ACC112 (cell line): ENCODE results near the gene PCK2.
A peak's percentile ranks its signal among the peaks of the same experiment; 100 is the strongest.

Source experiments
- H2AFZ ChIP-seq: fragments of 200-600 bp; sonication (generic); one replicate; pipeline ENCODE4 v1.6.0; 2017; ENCODE audit warnings: antibody characterized with exemption, low read length; ENCODE audit not compliant: unreplicated experiment
- H3K27ac ChIP-seq: fragments of 200-600 bp; sonication (generic); 2 replicates; pipeline ENCODE4 v1.5.1; 2014; ENCODE audit warnings: low read depth, mild to moderate bottlenecking, antibody characterized with exemption, low read length, moderate library complexity
- H3K27me3 ChIP-seq: fragments of 200-600 bp; sonication (generic); 2 replicates; pipeline ENCODE4 v1.6.1; 2014; ENCODE audit warnings: mild to moderate bottlenecking, antibody characterized with exemption, low read length, moderate library complexity, mixed read lengths; ENCODE audit not compliant: insufficient read depth
- H3K36me3 ChIP-seq: fragments of 200-600 bp; sonication (generic); 2 replicates; pipeline ENCODE4 v1.6.1; 2016; ENCODE audit warnings: mild to moderate bottlenecking, antibody characterized with exemption, low read length, moderate library complexity, mixed read lengths; ENCODE audit not compliant: insufficient read depth
- H3K4me1 ChIP-seq: fragments of 200-600 bp; sonication (generic); one replicate; pipeline ENCODE4 v1.6.1; 2016; ENCODE audit warnings: low read length, mixed read lengths; ENCODE audit not compliant: insufficient read depth, unreplicated experiment, control insufficient read depth
- H3K4me3 ChIP-seq: fragments of 200-600 bp; sonication (generic); 2 replicates; pipeline ENCODE4 v1.5.1; 2014; ENCODE audit warnings: mild to moderate bottlenecking, low read depth, low read length
- H3K79me2 ChIP-seq: fragments of 200-600 bp; sonication (generic); one replicate; pipeline ENCODE4 v1.6.0; 2016; ENCODE audit warnings: low read length; ENCODE audit not compliant: control insufficient read depth, unreplicated experiment, insufficient read depth

Gene PCK2

DNA sequence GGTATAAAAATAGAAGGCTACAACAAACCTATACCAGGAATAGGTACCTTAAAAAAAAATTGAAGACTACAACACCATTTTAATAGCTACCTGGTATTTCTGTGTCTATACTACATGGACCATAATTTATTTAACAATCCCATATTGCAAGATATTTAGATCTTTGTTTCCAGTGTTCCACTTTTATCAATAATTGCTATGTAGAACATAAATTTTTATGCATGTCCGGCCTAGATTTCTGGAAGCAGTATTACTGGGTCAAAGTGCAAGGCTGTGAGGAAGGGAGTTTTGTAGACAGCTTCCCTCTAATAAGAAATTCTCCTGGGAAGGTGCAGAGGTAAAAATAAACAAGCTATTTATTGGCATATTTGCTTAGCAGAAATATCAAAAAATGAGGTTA lies 16.4 kb downstream of the PCK2 start:
- Histone ChIP-seq H3K4me3 (no peak overlapping the region), H3K79me2 (no peaks in the 10 kb centered on the region)

DNA sequence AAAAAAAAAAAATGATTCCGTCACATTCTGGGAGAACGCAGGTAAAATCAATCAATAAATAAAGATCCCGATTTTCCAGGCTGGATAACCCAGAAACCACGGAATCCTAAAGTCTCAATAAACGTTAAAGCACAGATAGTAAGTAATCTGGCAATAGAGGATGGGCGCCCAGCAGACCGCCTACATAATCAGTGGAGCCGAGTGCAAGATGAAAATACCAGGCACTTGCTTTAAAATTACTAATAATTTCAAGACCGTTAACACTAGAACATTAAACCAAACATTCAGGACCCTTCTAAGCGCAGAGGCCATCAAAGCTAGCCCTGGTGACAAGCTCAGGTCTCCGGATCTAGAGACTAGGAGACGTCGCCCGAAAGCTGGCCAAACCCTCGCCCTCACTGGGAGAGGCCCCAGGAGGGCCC lies 19.3 kb downstream of the PCK2 start:
- Histone ChIP-seq H3K27ac (peak overlapping the region; percentile 89), H2AFZ (peak overlapping the region; percentile 55), H3K4me1 (peaks cover 6% of the 10 kb centered on the region), H3K27me3 (no peaks in the 10 kb centered on the region), H3K79me2 (no peaks in the 10 kb centered on the region), H3K4me3 (peak overlapping the region; percentile 91), H3K36me3 (no peaks in the 10 kb centered on the region; the same call in 1 of the 2 replicates)

More for the DNA sequence above, 16.4 kb downstream of the PCK2 start:
- Histone ChIP-seq H3K27me3 (no peaks in the 10 kb centered on the region), H2AFZ (no peak overlapping the region), H3K27ac (no peak overlapping the region), H3K4me1 (peaks cover 11% of the 10 kb centered on the region), H3K36me3 (no peaks in the 10 kb centered on the region)

DNA sequence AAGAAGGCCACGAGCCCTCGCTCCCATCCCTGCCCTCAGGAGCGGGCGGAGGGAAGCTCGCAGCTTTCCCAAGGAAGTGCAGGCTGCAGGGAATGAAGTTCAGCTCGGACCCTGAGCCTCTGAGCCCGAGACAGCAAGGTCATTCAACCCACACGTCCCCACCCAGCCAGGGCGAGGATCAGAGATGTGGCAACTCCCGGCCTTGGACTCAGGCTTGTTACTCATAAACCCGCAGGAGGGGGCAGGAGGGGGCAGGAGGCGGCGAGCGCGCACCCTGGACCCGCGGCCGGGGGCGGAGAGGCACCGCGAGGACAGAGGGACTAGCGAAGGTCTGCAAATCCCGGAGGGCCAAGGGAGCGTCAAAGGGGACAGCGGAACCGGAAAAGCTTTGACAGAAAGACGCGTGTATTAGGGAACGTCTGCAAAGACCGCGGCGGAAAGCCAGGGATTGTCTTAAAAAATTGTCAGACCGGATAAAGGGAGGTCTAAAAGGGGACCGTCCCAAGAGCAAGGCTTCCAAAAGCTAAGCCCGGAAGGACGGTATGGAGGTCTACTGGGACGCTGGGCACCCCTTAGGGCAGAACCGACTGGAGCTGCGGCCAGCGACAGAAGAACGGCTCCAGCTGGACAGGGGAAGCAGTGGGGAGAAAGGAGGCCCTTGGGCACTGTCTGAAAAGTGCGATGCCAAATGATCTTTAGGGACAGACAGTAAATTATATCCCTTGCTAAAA lies 19.9 kb downstream of the PCK2 start:
- no peaks in the 10 kb centered on the region; the same call in 1 of the 2 replicates for H3K36me3 ChIP-seq
- H2AFZ ChIP-seq, result peak overlapping the region; percentile 55
- peak overlapping the region; percentile 91 for H3K4me3 ChIP-seq
- H3K4me1 ChIP-seq, result peaks cover 6% of the 10 kb centered on the region
- H3K27ac ChIP-seq, result peak overlapping the region; percentile 89
- H3K79me2 ChIP-seq, result no peaks in the 10 kb centered on the region
- no peaks in the 10 kb centered on the region for H3K27me3 ChIP-seq

DNA sequence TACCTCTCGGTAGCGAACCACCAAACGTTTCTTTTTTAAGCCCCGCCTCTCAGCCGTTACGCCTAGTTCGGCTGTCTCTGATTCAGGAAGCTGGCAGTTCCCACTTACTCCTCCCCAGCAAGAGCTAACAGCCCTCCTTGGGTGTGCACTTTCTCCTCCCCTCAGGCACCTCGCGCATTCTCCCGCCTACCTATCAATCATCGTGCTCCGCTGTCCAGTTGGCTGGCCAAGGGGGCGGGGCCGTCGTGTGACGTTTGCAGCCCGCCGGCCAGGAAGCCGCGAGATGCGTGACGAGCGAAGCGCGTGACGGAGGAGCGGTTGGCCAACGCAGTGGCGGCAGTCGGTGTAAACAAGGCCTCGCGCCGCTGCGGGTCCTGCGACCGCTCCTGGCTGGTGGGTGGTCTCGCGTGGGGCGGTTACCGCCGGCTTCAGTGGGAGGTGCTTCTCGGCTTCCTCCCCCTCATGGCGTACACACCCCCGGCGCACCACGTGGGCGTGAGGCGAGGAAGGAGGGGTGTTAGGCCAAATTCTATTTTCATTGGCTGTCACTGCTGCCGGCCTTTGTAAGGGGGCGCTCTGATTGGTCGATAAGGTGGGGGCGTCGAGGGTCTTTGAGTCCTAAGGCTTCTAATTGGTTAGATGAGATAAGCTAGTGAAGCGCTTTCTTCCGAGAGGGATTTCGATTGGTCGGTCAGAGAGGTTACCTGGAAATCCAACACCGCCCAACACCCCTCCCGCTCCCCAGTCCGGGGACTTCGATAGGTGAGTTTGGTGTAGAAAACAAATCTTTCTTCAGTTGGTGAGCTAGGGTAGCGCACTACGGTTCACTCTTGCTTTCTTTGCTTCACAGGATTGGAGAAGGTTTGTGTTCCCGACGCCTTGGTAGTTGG lies 20.7 kb downstream of the PCK2 start, which contains the start of the genes DCAF11 and NRL:
TSS of gene DCAF11 (plus strand) at position 246 of the 890 bp plus-strand sequence. CDS start 818 bp downstream, outside the sequence.
TSS of gene NRL (minus strand) at position 418 of the 890 bp plus-strand sequence. CDS start 32,101 bp downstream, outside the sequence.
- Histone ChIP-seq H2AFZ (peak within 1 kb of the TSS; percentile 91), H3K4me1 (peaks cover 6% of the 10 kb centered on the region), H3K27me3 (no peaks in the 10 kb centered on the region), H3K27ac (peak within 1 kb of the TSS; percentile 89), H3K36me3 (no peaks in the 10 kb centered on the region; the same call in 1 of the 2 replicates), H3K4me3 (peak within 1 kb of the TSS; percentile 91), H3K79me2 (no peaks in the 10 kb centered on the region)

DNA sequence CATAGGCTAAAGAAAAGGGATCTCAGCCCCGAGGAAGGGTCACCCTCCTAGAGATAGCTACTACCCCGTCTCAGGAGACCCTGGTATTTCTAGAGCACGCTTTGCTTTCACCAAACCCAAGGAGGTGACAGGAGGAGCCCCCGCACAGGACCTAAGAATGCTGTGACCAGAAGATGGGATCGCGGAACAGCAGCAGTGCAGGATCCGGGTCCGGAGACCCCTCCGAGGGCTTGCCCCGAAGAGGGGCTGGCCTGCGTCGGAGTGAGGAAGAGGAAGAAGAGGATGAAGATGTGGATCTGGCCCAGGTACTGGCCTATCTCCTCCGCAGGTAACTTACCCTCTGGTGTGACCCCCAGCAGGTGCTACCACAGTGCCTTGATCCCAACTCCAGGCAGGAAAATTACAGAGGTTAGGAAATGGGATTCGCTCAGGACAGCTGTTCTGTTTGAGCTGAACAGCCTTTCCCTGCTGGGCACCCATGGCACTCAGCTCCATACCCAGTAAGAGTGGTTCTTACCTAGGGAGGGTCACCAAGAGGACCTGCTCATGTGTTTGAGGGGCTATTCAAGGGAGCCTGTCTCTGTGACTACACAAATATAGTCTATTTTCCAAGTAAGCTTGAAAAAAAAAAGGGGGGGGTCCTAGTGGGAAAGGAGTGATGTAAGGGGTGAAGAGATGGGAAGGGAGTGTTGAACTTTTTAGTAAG lies 21.5 kb downstream of the PCK2 start:
- Histone ChIP-seq H3K27ac (no peak overlapping the region), H2AFZ (peak overlapping the region; percentile 91), H3K27me3 (no peaks in the 10 kb centered on the region), H3K79me2 (no peaks in the 10 kb centered on the region), H3K36me3 (no peaks in the 10 kb centered on the region; the same call in 1 of the 2 replicates), H3K4me1 (peaks cover 6% of the 10 kb centered on the region), H3K4me3 (peak overlapping the region; percentile 91)

DNA sequence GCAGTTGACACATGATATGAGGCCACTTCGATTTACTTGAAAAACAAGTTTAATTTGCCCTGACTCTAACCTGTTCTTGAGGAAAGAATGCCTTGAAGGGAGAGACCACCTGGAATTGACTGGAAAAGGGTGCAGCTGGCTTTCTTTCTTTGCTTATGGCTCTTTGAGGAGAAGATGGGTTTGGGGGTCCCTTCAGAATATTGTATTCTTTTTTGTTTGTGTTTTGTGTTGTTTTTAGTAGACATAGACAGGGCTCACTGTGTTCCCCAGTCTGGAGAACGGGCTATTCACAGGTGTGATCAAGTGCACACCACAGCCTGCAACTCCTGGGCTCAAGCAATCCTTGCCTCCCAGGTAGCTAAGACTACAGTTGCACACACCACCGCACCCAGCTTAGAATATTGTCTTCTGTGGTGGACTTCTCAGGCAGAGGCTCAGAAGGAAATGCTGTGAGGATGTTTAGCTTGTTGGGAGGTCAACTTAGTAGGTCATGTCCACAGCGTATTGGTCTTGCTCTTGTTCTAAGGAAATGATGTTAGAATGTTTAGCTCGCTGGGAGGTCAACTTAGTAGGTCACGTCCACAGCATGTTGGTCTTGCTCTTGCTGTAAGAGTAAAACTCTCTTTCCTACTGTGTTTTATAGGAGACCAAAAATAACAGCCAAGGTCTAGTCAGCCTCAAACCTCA lies 22.2 kb downstream of the PCK2 start:
- peaks cover 6% of the 10 kb centered on the region for H3K4me1 ChIP-seq
- peak overlapping the region; percentile 91; the same call in 1 of the 2 replicates for H3K4me3 ChIP-seq
- H3K27me3 ChIP-seq, result no peaks in the 10 kb centered on the region
- H3K79me2 ChIP-seq, result no peaks in the 10 kb centered on the region
- H3K27ac ChIP-seq, result no peak overlapping the region
- H2AFZ ChIP-seq, result no peak overlapping the region
- no peaks in the 10 kb centered on the region; the same call in 1 of the 2 replicates for H3K36me3 ChIP-seq

DNA sequence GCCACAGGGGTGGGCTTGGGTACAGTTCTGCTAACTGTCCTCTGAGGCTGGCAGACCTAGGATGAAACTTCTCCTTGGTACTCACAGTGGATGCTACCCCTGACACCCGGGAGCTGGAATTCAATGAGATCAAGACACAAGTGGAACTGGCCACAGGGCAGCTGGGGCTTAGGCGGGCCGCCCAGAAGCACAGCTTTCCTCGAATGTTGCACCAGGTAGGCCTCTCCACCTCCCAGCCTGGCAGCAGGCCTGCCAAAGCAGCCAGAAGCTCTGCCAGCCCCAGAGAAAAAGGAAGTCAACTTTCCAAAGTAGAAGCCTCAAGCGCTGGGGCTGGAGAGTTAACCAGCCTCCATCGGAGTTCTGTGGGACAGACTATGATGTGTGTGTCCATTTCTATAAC lies 23.1 kb downstream of the PCK2 start:
- Histone ChIP-seq H3K27me3 (no peaks in the 10 kb centered on the region), H3K4me1 (peaks cover 6% of the 10 kb centered on the region), H3K27ac (no peak overlapping the region), H3K36me3 (no peaks in the 10 kb centered on the region; the same call in 1 of the 2 replicates), H3K4me3 (no peak overlapping the region), H2AFZ (no peak overlapping the region), H3K79me2 (no peaks in the 10 kb centered on the region)

DNA sequence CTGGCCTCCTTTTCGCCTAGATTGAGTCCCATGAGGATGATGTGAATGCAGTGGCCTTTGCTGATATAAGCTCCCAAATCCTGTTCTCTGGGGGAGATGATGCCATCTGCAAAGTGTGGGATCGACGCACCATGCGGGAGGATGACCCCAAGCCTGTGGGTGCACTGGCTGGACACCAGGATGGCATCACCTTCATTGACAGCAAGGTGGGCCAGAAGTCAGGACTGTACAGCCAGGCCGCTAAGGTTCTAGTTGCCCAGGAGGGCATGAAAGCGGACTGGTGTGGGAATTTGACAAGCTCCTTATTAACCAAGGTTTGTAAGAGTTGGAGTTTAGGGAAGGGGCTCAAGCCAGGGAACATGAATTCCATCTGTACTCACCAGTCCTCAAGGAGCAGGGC lies 25.6 kb downstream of the PCK2 start:
- H3K79me2 ChIP-seq, result no peaks in the 10 kb centered on the region
- H3K27me3 ChIP-seq, result no peaks in the 10 kb centered on the region
- no peak overlapping the region for H2AFZ ChIP-seq
- H3K27ac ChIP-seq, result no peak overlapping the region
- no peaks in the 10 kb centered on the region; the same call in 1 of the 2 replicates for H3K36me3 ChIP-seq
- no peak overlapping the region for H3K4me3 ChIP-seq
- peaks cover 6% of the 10 kb centered on the region for H3K4me1 ChIP-seq

DNA sequence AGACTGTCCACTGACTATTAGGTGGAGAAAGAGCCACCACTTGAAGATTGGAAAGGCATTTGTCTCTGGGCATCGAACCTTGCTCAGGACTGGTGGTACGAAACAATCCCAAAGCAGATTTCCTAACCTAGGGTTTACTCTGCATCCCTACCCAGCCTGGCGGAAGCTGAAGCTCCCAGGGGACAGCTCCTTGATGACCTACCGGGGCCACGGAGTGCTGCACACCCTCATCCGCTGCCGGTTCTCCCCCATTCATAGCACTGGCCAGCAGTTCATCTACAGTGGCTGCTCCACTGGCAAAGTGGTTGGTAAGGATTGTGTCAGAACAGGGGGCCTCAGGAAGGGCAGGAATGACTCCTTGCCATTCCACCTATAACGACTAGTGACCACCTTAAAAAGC lies 27.1 kb downstream of the PCK2 start:
- Histone ChIP-seq H3K27ac (no peak overlapping the region), H3K4me1 (no peaks in the 10 kb centered on the region), H2AFZ (no peak overlapping the region), H3K4me3 (no peak overlapping the region), H3K79me2 (no peaks in the 10 kb centered on the region), H3K36me3 (no peaks in the 10 kb centered on the region; the same call in 1 of the 2 replicates), H3K27me3 (no peaks in the 10 kb centered on the region)
